ENCODE data around the gene DLK2.
"Not testable (repeated sequence)": the region's sequence is repeated elsewhere in the genome, so short reads cannot be mapped to it uniquely, and the experiment has no call there.

The DLK2 gene, protein sequence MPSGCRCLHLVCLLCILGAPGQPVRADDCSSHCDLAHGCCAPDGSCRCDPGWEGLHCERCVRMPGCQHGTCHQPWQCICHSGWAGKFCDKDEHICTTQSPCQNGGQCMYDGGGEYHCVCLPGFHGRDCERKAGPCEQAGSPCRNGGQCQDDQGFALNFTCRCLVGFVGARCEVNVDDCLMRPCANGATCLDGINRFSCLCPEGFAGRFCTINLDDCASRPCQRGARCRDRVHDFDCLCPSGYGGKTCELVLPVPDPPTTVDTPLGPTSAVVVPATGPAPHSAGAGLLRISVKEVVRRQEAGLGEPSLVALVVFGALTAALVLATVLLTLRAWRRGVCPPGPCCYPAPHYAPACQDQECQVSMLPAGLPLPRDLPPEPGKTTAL

GRCh38 chr6:43455531-43456428 lies at the start of gene DLK2:
DLK2 (minus strand) TSS chr6:43455548; CDS start chr6:43454825, 723 bp downstream.
- DNase-seq = peak; percentile 6

GRCh38 chr6:43503443-43503842 lies 48.1 kb upstream of the DLK2 start:
- DNase-seq = no peak

GRCh38 chr6:43502666-43503065 lies 47.3 kb upstream of the DLK2 start:
- no peak for DNase-seq

DNA sequence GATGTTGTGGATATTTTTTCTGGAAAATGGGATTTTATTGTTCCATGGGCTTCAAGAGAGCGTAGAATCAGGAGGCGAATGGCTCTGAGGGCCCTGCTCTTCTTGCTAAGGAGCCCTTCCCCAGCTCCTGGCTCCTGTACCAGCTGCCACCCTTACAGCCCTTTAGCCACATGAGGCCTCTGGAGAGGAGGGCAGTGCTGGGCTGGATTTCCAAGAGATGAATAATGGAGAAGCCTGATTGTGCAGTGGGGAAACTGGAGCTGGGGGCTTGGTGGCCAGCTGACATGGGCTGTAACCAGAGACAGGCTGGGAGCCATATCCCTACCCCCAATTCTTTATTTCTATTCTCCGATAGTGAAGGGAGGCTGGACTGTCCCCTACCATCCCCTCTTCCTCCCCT lies 45.6 kb upstream of the DLK2 start:
- DNase-seq = no peak

DNA sequence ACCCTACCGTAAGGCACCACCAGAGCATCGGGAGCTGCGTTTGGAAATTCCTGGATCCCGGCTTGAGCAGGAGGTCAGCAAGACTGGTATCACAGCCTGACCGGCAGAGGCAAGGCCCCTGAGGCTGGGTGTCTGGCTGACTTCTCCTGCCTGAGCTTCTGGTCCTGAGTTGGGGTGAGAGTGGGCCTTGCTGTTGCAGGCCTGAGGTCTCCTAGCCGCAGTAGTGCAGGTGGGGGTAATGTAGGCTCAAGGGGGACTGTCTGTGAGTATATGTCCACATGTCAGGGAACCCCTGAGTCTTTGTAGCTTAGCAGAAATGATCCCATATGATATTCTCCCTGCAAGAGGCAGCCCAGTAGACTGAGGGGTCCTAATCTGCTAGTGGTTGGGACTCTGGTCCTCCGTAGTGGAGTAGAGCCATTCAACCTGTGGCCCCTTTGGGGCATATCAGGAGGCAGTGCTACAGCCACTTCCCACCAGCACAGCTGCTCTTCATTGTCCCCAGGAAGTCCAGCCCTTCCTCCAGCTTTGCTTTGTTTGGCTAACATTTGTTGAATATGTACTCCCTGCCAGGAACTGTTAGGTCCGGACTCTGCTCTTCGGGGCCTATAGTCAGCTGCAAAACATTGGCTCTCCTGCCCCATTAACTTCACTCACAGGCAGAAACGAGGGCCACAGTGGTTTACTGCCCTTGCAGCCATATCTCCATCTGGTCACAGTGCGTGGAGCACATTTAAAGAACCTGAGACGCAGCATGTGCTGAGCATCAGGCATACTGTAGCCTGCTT lies 43.9 kb upstream of the DLK2 start:
- no peak for DNase-seq

DNA sequence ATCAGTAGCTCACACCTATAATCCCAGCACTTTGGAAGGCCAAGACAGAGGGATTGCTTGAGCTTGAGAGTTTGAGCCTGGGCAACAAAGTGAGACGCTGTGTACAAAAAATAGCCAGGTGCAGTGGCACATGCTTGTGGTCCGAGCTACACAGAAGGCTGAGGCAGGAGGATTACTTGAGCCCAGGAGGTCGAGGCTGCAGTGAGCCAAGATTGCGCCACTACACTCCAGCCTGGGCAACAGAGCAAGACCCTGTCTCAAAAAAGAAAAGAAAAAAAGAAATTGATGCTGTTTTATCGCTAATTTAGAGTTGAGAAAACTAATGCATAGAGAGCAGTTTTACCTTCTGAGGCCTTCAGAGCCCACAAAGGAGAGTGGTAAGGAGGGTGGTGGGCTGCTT lies 42.9 kb upstream of the DLK2 start:
- not testable (repeated sequence) for DNase-seq

DNA sequence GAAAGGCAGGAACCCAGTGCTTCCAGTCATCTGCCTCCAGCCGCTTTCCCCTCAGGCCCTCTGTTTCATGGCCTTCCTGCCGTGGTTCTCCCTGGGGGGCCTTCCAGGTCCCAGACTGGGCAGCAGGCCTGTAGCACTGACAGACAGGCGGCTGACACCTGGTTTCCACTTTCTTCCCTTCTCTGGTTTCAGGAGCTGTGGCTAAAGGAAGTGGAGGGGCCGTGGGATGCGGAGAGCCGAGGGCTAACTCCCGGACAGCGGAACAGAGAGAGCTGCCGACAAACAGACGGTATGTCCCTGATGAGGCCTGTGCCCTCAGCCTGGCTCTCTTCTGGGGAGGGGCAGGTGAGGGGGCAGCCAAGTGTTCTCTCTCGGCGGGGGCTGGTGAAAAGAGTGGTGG lies 42.3 kb upstream of the DLK2 start:
- no peak for DNase-seq

DNA sequence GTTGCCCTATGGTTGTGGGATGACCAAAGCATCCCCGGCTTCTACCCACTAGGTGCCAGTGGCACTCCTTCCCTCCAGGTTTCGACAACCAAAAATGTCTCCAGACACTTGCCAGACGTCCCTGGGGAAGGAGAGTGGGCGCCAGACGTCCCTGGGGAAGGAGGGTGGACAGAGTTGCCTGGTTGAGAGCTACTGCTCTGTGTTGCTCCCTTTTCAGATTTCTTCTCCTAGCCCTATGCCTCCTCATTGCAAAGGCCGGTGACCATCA lies 41.7 kb upstream of the DLK2 start:
- no peak for DNase-seq

GRCh38 chr6:43496370-43497128 lies 41.2 kb upstream of the DLK2 start:
- peak; percentile 17 for DNase-seq

- DNase-seq = no peak
Observed at GRCh38 chr6:43495409-43495941, 40.1 kb upstream of the DLK2 start.

GRCh38 chr6:43494766-43495165 lies 39.4 kb upstream of the DLK2 start:
- DNase-seq = no peak

- no peak for DNase-seq
Observed at GRCh38 chr6:43494321-43494720, 39.0 kb upstream of the DLK2 start.

DNA sequence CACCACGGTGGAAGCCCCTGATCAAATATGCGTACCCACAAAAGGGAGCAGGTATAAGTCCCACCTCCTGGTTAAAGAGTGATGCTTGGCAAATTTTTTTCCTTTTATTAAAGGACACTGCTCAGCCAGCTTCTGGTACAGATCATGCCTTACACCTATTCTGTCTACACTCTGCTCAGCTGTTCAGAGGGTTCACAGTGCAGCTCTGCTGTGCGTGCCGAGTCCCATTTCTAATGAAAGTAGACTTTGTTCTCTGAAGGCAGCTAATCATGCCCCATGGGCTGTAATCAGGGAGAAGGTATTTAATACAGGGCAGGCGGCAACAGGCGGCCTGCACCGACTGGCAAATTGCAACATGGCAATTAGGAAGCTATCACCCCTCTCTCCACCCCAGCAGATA lies 38.5 kb upstream of the DLK2 start:
- DNase-seq = no peak

- no peak for DNase-seq
Observed at GRCh38 chr6:43493230-43493629, 37.9 kb upstream of the DLK2 start.

DNA sequence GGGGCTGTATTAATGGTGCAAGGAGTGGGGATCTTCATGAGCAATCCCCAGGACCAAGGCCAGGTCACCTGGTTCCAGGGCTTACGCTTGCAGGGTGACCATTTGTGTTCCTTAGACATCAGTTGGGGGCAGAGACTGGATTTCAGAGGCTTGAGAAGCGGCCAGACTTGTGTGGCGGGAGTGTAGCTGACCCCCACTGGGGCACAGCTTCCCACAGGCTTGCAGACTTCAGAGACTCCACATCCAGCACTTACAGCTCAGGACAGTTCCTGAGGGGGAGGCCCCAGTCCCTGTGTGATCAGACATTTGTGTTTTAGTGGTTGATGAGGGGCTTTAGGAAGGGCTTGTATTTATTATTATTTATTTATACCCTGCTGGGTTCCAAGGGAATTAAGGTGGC lies 37.3 kb upstream of the DLK2 start:
- no peak for DNase-seq

DNA sequence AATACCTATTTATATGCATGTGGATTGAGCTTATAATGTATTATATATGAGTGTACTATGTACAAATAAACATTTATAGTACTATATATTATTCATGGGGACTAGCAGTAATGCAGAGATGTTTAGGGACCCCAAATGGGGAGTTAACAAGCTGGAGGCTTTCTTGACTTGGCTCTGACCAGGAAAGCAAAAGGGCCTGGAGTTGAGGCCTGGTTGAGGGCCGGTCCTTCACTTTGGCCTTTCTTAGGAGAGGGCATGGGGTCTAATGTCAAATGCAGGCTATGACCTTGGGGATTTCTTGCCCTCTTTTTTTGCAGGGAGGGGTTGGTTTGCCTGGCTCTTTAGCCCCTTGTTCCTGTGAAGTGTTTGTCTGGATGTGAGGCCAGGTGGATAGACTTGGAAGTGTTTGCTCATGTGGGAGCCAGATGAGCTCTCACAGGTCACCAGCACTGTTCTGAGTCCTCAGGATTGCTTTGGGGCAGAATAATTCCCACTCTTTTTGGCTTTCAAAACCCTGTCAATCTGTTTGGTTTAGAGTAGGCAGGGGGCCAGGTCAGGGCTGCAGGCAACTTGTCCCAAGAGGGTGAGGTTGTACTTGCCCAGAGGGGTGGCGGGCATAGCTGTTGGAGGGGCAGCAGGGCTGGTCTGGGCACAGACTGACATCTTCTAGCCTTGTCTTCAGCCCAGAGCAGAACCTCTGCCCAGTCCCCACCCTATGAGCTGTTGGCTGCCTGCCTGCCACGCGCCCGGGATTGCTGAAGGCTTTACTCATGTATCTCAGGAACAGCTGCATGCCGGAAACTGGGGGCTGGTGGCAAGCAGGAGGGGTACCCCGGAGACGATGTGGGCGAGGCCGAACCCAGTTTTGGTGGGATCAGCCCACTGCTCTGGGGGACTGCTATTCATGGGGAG lies 36.7 kb upstream of the DLK2 start:
- peak; percentile 22 for DNase-seq

GRCh38 chr6:43490523-43490939 lies 35.2 kb upstream of the DLK2 start:
- no peak for DNase-seq

DNA sequence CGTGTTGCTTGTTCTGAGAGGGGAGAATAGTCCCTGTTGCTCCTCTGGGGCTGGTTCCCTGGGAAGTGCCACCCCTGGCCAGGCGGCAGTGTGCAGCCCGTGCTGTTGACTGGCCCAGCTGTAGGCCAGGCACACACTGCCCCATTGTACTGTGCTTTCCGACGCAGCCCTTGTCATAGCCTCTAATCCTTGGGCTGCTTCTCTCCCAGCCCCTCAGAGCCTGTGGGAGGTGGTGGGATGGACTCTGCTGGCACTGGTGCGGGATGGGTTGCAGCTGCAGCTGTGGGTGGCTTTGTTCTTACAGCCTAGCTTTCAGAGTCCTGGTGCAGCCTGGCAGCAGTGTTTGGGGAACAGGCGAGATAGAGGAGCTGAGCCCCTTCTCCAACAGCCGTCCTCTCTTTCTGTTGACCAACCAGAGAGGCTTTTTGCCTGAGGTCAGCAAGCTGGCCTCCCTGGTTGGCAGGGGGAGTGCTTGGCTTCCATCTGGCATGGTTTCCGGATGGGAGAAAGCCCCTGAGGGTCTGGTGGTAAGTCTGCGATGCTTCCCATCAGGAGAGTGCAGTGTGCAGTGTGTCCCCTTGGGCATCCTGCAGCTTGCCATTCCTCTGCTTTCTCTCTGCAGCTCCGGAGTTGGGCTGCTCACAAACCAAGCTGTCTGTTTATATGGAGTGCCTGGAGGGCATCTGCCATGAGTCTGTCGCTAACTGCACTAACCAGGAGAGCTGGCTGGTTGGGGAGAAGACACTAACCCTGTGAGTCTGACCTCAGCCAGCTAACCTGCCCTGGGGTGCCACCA lies 34.1 kb upstream of the DLK2 start:
- DNase-seq = no peak

DNA sequence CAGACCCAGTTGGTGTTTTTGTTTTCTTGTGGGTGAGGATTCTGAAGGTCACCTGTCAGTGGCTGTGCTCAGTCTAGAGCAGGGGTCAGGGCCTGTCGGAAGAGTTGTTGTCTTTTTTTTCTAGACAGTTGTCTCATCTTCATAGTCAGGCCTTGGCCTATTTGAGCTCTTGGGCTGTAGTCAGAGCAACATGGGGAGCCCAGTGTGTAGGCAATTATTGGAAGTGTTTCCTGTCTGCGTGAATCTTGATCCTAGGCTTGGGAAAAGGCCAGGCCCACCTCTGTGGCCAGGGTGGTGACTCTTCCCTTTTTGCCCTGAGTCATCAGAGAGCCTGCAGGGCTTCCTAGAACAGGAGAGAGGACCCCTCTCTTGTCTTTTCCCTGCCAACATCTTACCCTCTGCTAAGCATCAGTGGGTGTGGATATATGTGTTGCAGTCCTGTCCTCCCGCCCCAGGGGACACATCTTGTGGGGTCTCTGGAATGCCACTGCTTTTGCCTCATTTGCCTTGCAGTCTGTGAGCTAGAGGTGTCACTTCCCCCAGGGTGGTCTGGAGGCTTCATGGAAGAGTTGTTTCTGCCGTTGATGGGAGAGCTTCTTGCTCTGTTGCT lies 33.4 kb upstream of the DLK2 start:
- no peak for DNase-seq
